ENCODE results near the gene PPIC. TPM values are rescaled to one million over a fixed set of nuclear protein-coding genes. Genes with fewer than 3 reads are reported as not detected.

Gene PPIC
- total RNA-seq, 4 donors from 2014 or later: 14.1 to 36.7 (median 24.3) TPM

- Histone ChIP-seq H3K4me3 (no peak overlapping the region), H3K9me3 (no peaks in the 10 kb centered on the region), H3K4me1 (no peaks in the 10 kb centered on the region), H3K27ac (no peak overlapping the region), H3K36me3 (peaks cover 0 to 42% (median 0%) of the 10 kb centered on the region in 3 donors), H3K27me3 (no peaks in the 10 kb centered on the region)
- WGBS, 2 donors: 50 to 55% methylated on average over 10 of the region's 10 CpGs
- peak in 1 of 2 donors; percentile 11 for DNase-seq (ENCODE audit: low spot score in 2 of 2)
- peak; percentile 33 to 61 (median 48) for TF ChIP-seq CTCF (IDR thresholded peaks at IDR 0.05)
- no peak for TF ChIP-seq EP300 (IDR thresholded peaks at IDR 0.05)
Measured at GRCh38 chr5:122999947-123000563, 36.5 kb downstream of the PPIC start.

DNA sequence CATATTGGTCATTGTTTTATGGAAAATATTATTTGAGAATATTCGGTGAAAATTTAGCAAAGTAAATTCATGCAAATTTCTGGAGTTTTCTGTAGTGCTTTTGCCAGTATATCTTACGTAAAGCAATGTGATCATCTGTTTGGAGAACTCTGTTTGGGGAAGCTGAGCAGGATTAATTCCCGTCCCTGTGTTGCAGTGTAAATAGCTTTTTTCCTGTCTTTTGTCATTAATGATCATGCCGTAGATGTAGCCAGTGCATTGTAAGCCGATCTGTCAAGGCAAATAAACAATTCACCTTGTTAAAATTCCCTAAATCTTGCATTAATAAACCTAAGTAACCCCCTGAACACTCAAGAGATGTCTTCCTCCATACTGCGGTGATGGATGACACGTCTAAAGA, 39.2 kb downstream of the PPIC start:
- no peaks in the 10 kb centered on the region for H3K9me3 ChIP-seq
- no peak overlapping the region for H3K27ac ChIP-seq
- no peak overlapping the region for H3K4me3 ChIP-seq
- peaks cover 0 to 17% (median 0%) of the 10 kb centered on the region in 3 donors for H3K36me3 ChIP-seq
- WGBS, 2 donors: 59 to 74% methylated on average over 7 of the region's 7 CpGs
- no peak for DNase-seq (ENCODE audit: low spot score in 2 of 2)
- H3K4me1 ChIP-seq: no peaks in the 10 kb centered on the region
- no peaks in the 10 kb centered on the region for H3K27me3 ChIP-seq
- TF ChIP-seq POLR2A (IDR thresholded peaks at IDR 0.05): no peak
- TF ChIP-seq EP300 (IDR thresholded peaks at IDR 0.05): no peak
- TF ChIP-seq CTCF (IDR thresholded peaks at IDR 0.05): no peak

- TF ChIP-seq EP300 (IDR thresholded peaks at IDR 0.05) (no peak), POLR2A (IDR thresholded peaks at IDR 0.05) (no peak), CTCF (IDR thresholded peaks at IDR 0.05) (no peak)
- no peaks in the 10 kb centered on the region for H3K4me1 ChIP-seq
- WGBS, 2 donors: 61 to 70% methylated on average over 3 of the region's 3 CpGs
Measured at GRCh38 chr5:122996091-122996490, 40.4 kb downstream of the PPIC start.

GRCh38 chr5:122985954-122986721, 50.4 kb downstream of the PPIC start:
- no peak overlapping the region for H3K27ac ChIP-seq
- H3K9me3 ChIP-seq: no peaks in the 10 kb centered on the region
- H3K4me3 ChIP-seq: no peak overlapping the region
- no peaks in the 10 kb centered on the region for H3K4me1 ChIP-seq
- TF ChIP-seq EP300 (IDR thresholded peaks at IDR 0.05) (no peak), CTCF (IDR thresholded peaks at IDR 0.05) (no peak), POLR2A (IDR thresholded peaks at IDR 0.05) (no peak)
- no peaks in the 10 kb centered on the region for H3K27me3 ChIP-seq
- peaks cover 0 to 6% (median 0%) of the 10 kb centered on the region in 3 donors for H3K36me3 ChIP-seq
- DNase-seq (ENCODE audit: low spot score in 2 of 2): no peak
- WGBS, 2 donors: 89 to 90% methylated on average over 2 of the region's 2 CpGs

More at GRCh38 chr5:122996091-122996490, 40.4 kb downstream of the PPIC start:
- Histone ChIP-seq H3K4me3 (no peak overlapping the region), H3K27ac (no peak overlapping the region), H3K9me3 (no peaks in the 10 kb centered on the region), H3K36me3 (peaks cover 0 to 7% (median 0%) of the 10 kb centered on the region in 3 donors), H3K27me3 (no peaks in the 10 kb centered on the region)
- no peak for DNase-seq (ENCODE audit: low spot score in 2 of 2)
